K562 (cell line): ENCODE measurements around the gene BMAL1.

ENCODE experiments used
- CCAR2 ChIP-seq: fragments of 200-400 bp; formaldehyde crosslinking; IDR thresholded peaks from 2 replicates; pipeline ENCODE4 v1.6.1; 2017; ENCODE audit warnings: mild to moderate bottlenecking, low read depth, low read length
- EZH2 ChIP-seq: IDR thresholded peaks from 2 replicates; pipeline ENCODE4 v1.6.1; 2012; ENCODE audit warnings: low read depth, mild to moderate bottlenecking, inconsistent platforms, low read length, borderline replicate concordance
- TEAD1 ChIP-seq, 2 experiments: fragments of 450-650 bp in 1 of 2; sonication (generic) in 1 of 2; formaldehyde crosslinking; IDR thresholded peaks; 2 replicates each; pipeline versions ENCODE4 v1.4.0 to v1.8.0; 2020 to 2022; ENCODE audit warnings: mild to moderate bottlenecking in 2 of 2, missing genetic modification reagents in 1 of 2
- TF ChIP-seq, protein P1 (sequence below), 3 experiments: IDR thresholded peaks in 2 of 3; conservative IDR thresholded peaks in 1 of 3; 2 replicates each; pipeline ENCODE4 v1.5.1; 2011 to 2012; ENCODE audit warnings: low read length in 3 of 3, mild to moderate bottlenecking in 3 of 3, control low read depth in 2 of 3, improper control_type of control experiment in 1 of 3, inconsistent platforms in 1 of 3, low read depth in 1 of 3, mixed read lengths in 1 of 3, moderate library complexity in 1 of 3; ENCODE audit not compliant: insufficient read depth in 2 of 3
- TF ChIP-seq, protein P2 (sequence below): sonication (generic); formaldehyde crosslinking; IDR thresholded peaks from 2 replicates; pipeline ENCODE4 v1.8.1; 2023; ENCODE audit warnings: mild to moderate bottlenecking, missing genetic modification reagents, moderate library complexity
- TF ChIP-seq, protein P3 (sequence below): sonication (generic); formaldehyde crosslinking; IDR thresholded peaks from 2 replicates; pipeline ENCODE4 v1.8.0; 2022; ENCODE audit warnings: mild to moderate bottlenecking, missing genetic modification reagents

DNA sequence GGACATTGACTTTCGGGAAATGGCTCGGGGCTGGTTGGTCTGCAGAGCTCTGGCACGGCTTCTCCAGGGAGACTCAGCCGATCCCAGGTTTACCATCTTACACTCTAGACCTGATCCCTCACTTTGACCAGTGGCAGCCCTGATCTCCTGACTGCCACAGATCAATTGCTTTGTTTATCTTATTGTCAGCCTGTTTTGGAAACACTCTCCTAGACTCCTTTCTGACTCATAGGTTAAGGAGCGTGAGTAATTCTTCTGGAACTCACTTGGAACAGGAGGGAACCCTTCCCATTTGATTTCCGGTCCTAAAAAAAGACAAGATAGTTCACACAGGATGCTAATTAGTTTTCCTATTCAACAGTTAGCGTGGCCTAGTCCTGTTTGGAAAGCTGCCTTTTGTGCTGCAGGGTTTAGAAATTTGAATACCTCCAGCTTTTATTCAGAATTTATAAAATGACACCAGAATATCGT, 16.0 kb upstream of the BMAL1 start:
- TF ChIP-seq, protein P1, sequence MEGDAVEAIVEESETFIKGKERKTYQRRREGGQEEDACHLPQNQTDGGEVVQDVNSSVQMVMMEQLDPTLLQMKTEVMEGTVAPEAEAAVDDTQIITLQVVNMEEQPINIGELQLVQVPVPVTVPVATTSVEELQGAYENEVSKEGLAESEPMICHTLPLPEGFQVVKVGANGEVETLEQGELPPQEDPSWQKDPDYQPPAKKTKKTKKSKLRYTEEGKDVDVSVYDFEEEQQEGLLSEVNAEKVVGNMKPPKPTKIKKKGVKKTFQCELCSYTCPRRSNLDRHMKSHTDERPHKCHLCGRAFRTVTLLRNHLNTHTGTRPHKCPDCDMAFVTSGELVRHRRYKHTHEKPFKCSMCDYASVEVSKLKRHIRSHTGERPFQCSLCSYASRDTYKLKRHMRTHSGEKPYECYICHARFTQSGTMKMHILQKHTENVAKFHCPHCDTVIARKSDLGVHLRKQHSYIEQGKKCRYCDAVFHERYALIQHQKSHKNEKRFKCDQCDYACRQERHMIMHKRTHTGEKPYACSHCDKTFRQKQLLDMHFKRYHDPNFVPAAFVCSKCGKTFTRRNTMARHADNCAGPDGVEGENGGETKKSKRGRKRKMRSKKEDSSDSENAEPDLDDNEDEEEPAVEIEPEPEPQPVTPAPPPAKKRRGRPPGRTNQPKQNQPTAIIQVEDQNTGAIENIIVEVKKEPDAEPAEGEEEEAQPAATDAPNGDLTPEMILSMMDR (IDR thresholded peaks at IDR 0.05 in 2 of 3, conservative IDR thresholded peaks at IDR 0.05 in 1 of 3; ENCODE audit: insufficient read depth in 2 of 3, low read depth in 1 of 3, low read length in 3 of 3): no peak
- TF ChIP-seq, protein P2, sequence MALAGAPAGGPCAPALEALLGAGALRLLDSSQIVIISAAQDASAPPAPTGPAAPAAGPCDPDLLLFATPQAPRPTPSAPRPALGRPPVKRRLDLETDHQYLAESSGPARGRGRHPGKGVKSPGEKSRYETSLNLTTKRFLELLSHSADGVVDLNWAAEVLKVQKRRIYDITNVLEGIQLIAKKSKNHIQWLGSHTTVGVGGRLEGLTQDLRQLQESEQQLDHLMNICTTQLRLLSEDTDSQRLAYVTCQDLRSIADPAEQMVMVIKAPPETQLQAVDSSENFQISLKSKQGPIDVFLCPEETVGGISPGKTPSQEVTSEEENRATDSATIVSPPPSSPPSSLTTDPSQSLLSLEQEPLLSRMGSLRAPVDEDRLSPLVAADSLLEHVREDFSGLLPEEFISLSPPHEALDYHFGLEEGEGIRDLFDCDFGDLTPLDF: no peak
- TF ChIP-seq CCAR2 (no peak), EZH2 (no peak), TEAD1 (CRISPR knock-in tag; IDR thresholded peaks at IDR 0.05) (no peak)
- TF ChIP-seq, protein P3, sequence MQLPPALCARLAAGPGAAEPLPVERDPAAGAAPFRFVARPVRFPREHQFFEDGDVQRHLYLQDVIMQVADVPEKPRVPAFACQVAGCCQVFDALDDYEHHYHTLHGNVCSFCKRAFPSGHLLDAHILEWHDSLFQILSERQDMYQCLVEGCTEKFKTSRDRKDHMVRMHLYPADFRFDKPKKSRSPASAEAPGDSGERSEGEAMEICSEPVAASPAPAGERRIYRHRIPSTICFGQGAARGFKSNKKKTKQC (CRISPR knock-in tag): no peak
